HepG2 (cell line): ENCODE data around the gene RIPOR1. TPM values are rescaled to one million over a fixed set of nuclear protein-coding genes. Genes with fewer than 3 reads are reported as not detected.
A peak's percentile ranks its signal among the peaks of the same experiment; 100 is the strongest.

Experiments used
- CENPX ChIP-seq: sonication (generic); formaldehyde crosslinking; IDR thresholded peaks from 2 replicates; pipeline ENCODE4 v1.9.0; 2021; ENCODE audit warnings: mild to moderate bottlenecking, missing genetic modification reagents, moderate library complexity
- ERF ChIP-seq: IDR thresholded peaks from 2 replicates; pipeline ENCODE4 v1.6.1; 2018; ENCODE audit warnings: missing biosample characterization, missing genetic modification reagents
- EZH2 ChIP-seq: conservative IDR thresholded peaks from 2 replicates; pipeline ENCODE4 v1.6.1; 2012; ENCODE audit warnings: mild to moderate bottlenecking, low read depth, low read length, moderate library complexity
- HOXA3 ChIP-seq: sonication (generic); formaldehyde crosslinking; IDR thresholded peaks from 2 replicates; pipeline ENCODE4 v1.5.0; 2020; ENCODE audit warnings: missing genetic modification reagents
- IRX3 ChIP-seq: sonication (generic); formaldehyde crosslinking; IDR thresholded peaks from 2 replicates; pipeline ENCODE4 v1.8.1; 2023; ENCODE audit warnings: mild to moderate bottlenecking, low read depth, missing genetic modification reagents, borderline replicate concordance
- MXD4 ChIP-seq: IDR thresholded peaks from 2 replicates; pipeline ENCODE4 v1.6.1; 2016; ENCODE audit warnings: mild to moderate bottlenecking, missing biosample characterization, missing genetic modification reagents
- MYPOP ChIP-seq: sonication (generic); formaldehyde crosslinking; IDR thresholded peaks from 2 replicates; pipeline ENCODE4 v1.8.1; 2023; ENCODE audit warnings: mild to moderate bottlenecking, moderate library complexity, missing genetic modification reagents
- SETDB1 ChIP-seq: sonication (generic); formaldehyde crosslinking; IDR thresholded peaks from 2 replicates; pipeline ENCODE4 v1.5.1; 2020; ENCODE audit warnings: missing genetic modification reagents, mild to moderate bottlenecking, borderline replicate concordance
- ZNF124 ChIP-seq: sonication (generic); formaldehyde crosslinking; IDR thresholded peaks from 2 replicates; pipeline ENCODE4 v1.4.0; 2020; ENCODE audit warnings: missing genetic modification reagents
- ZNF142 ChIP-seq: sonication (generic); formaldehyde crosslinking; IDR thresholded peaks from 2 replicates; pipeline ENCODE4 v1.4.0; 2020; ENCODE audit warnings: missing genetic modification reagents
- ZNF329 ChIP-seq: sonication (generic); formaldehyde crosslinking; IDR thresholded peaks from 2 replicates; pipeline ENCODE4 v1.9.0; 2021; ENCODE audit warnings: low read depth, mild to moderate bottlenecking, missing genetic modification reagents
- ZNF468 ChIP-seq: sonication (generic); formaldehyde crosslinking; IDR thresholded peaks from 2 replicates; pipeline ENCODE4 v1.8.0; 2022; ENCODE audit warnings: mild to moderate bottlenecking, moderate library complexity, missing genetic modification reagents
- ZNF766 ChIP-seq: sonication (generic); formaldehyde crosslinking; IDR thresholded peaks from 2 replicates; pipeline ENCODE4 v1.5.0; 2020; ENCODE audit warnings: missing genetic modification reagents, borderline replicate concordance
- polyA plus RNA-seq, 8 experiments: library from polyadenylated mRNA; depleted of rRNA in 3 of 8; stranded (reverse) in 7 of 8; unstranded in 1 of 8; fragments of >200 nt; fragmentation: Illumina TruSeq in 4 of 8; extraction: Trizol in 4 of 8; gene quantifications; 2 replicates each; pipeline versions ENCODE4 v1.2.1 to v1.2.3, GENCODE V29; 2011 to 2016; ENCODE audit warnings: low read depth in 4 of 8, missing spikeins in 1 of 8, mixed read lengths in 1 of 8; ENCODE audit not compliant: insufficient read depth in 1 of 8
- total RNA-seq, 5 experiments: library from RNA; depleted of rRNA; stranded (reverse); fragments of >200 nt; fragmentation: Illumina TruSeq; extraction: Trizol; gene quantifications; 2 replicates each; pipeline ENCODE4 v1.2.3, GENCODE V29; 2016; ENCODE audit warnings: low read depth in 1 of 5
- TF ChIP-seq, protein P1 (sequence below): sonication (generic); formaldehyde crosslinking; IDR thresholded peaks from 2 replicates; pipeline ENCODE4 v1.4.0; 2020; ENCODE audit warnings: missing genetic modification reagents, mild to moderate bottlenecking, borderline replicate concordance
- TF ChIP-seq, protein P2 (sequence below): sonication (generic); formaldehyde crosslinking; IDR thresholded peaks from 2 replicates; pipeline ENCODE4 v1.4.0; 2020; ENCODE audit warnings: missing genetic modification reagents

The RIPOR1 gene
- total and polyA plus RNA-seq, 2 of the 13 experiments (the other 11 are each of a cell fraction or from before 2014, with no cell fraction given), result 4.6 to 8.1 TPM

- no peak for TF ChIP-seq CENPX
- peak; percentile 60; the same call in 1 of the 2 replicates for TF ChIP-seq ZNF766 (CRISPR knock-in tag)
- peak; percentile 22; the same call in 1 of the 2 replicates for TF ChIP-seq ERF (CRISPR knock-in tag)
- TF ChIP-seq IRX3 (CRISPR knock-in tag), result no peak; the same call in 1 of the 2 replicates
- peak; percentile 39; the same call in 1 of the 2 replicates for TF ChIP-seq ZNF124
- peak; percentile 74; the same call in 1 of the 2 replicates for TF ChIP-seq ZNF142 (CRISPR knock-in tag)
- peak; percentile 60; the same call in 1 of the 2 replicates for TF ChIP-seq HOXA3 (CRISPR knock-in tag)
- TF ChIP-seq, protein P1, sequence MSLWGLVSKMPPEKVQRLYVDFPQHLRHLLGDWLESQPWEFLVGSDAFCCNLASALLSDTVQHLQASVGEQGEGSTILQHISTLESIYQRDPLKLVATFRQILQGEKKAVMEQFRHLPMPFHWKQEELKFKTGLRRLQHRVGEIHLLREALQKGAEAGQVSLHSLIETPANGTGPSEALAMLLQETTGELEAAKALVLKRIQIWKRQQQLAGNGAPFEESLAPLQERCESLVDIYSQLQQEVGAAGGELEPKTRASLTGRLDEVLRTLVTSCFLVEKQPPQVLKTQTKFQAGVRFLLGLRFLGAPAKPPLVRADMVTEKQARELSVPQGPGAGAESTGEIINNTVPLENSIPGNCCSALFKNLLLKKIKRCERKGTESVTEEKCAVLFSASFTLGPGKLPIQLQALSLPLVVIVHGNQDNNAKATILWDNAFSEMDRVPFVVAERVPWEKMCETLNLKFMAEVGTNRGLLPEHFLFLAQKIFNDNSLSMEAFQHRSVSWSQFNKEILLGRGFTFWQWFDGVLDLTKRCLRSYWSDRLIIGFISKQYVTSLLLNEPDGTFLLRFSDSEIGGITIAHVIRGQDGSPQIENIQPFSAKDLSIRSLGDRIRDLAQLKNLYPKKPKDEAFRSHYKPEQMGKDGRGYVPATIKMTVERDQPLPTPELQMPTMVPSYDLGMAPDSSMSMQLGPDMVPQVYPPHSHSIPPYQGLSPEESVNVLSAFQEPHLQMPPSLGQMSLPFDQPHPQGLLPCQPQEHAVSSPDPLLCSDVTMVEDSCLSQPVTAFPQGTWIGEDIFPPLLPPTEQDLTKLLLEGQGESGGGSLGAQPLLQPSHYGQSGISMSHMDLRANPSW, result no peak
- no peak; the same call in 1 of the 2 replicates for TF ChIP-seq MXD4 (CRISPR knock-in tag)
- TF ChIP-seq, protein P2, sequence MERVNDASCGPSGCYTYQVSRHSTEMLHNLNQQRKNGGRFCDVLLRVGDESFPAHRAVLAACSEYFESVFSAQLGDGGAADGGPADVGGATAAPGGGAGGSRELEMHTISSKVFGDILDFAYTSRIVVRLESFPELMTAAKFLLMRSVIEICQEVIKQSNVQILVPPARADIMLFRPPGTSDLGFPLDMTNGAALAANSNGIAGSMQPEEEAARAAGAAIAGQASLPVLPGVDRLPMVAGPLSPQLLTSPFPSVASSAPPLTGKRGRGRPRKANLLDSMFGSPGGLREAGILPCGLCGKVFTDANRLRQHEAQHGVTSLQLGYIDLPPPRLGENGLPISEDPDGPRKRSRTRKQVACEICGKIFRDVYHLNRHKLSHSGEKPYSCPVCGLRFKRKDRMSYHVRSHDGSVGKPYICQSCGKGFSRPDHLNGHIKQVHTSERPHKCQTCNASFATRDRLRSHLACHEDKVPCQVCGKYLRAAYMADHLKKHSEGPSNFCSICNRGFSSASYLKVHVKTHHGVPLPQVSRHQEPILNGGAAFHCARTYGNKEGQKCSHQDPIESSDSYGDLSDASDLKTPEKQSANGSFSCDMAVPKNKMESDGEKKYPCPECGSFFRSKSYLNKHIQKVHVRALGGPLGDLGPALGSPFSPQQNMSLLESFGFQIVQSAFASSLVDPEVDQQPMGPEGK, result peak; percentile 76
- no peak for TF ChIP-seq EZH2
- peak; percentile 85 for TF ChIP-seq ZNF329 (CRISPR knock-in tag)
- TF ChIP-seq ZNF468 (CRISPR knock-in tag), result 0 out of 2 replicates have a peak, but pooled peaks have one; percentile 81
- peak; percentile 84 for TF ChIP-seq MYPOP
- TF ChIP-seq SETDB1, result no peak
Measured at GRCh38 chr16:67562918-67563707, 34.5 kb downstream of the RIPOR1 start (continued).
